Peyer's patch (tissue), 4 donors: ENCODE results near the gene FRMD8. TPM values are rescaled to one million over a fixed set of nuclear protein-coding genes. Genes with fewer than 3 reads are reported as not detected.

Source experiments
- DNase-seq, 3 donors: peaks; one replicate each; pipeline ENCODE4 v3.0.0-alpha.2; 2017 to 2019
- H3K27ac ChIP-seq, 4 donors: fragments of 200-600 bp; sonication (generic); one replicate each; pipeline ENCODE4 v1.5.1; 2016 to 2019
- H3K27me3 ChIP-seq, 2 donors: fragments of 200-600 bp; sonication (generic); one replicate each; pipeline ENCODE4 v1.5.1; 2019
- H3K36me3 ChIP-seq, 3 donors: fragments of 200-600 bp; sonication (generic); one replicate each; pipeline ENCODE4 v1.5.1; 2016 to 2019
- H3K4me1 ChIP-seq, 4 donors: fragments of 200-600 bp; sonication (generic); one replicate each; pipeline ENCODE4 v1.5.1; 2016 to 2019
- H3K4me3 ChIP-seq, 4 donors: fragments of 200-600 bp; sonication (generic); 1 replicate in 3 of 4; 2 replicates in 1 of 4; pipeline ENCODE4 v1.5.1; 2016 to 2019; ENCODE audit warnings: mild to moderate bottlenecking in 1 of 4
- H3K9me3 ChIP-seq, 4 donors: fragments of 200-600 bp; sonication (generic); one replicate each; pipeline ENCODE4 v1.5.1; 2016 to 2019; ENCODE audit warnings: mild to moderate bottlenecking in 1 of 4
- CTCF ChIP-seq, 6 experiments: fragments of 450-650 bp in 4 of 6; fragments of 200-600 bp in 2 of 6; sonication (generic) in 1 of 6; IDR thresholded peaks; one replicate each; pipeline ENCODE4 v1.5.1; 2017 to 2019; ENCODE audit warnings: antibody characterized with exemption in 6 of 6, mild to moderate bottlenecking in 3 of 6, moderate library complexity in 1 of 6
- POLR2A ChIP-seq, 2 donors: fragments of 450-650 bp; IDR thresholded peaks; one replicate each; pipeline ENCODE4 v1.5.1; 2017; ENCODE audit warnings: antibody characterized with exemption in 2 of 2, mild to moderate bottlenecking in 2 of 2, moderate library complexity in 2 of 2
- total RNA-seq, 4 donors: library from RNA; depleted of rRNA; stranded (reverse); fragments of >200 nt; gene quantifications; one replicate each; pipeline ENCODE4 v1.1.0, GENCODE V29; 2016

The FRMD8 gene
- total RNA-seq, 4 donors from 2014 or later = 51.2 to 115 (median 102) TPM

- H3K4me1 ChIP-seq = peaks cover 7 to 44% (median 35%) of the 10 kb centered on the region in 4 donors
- H3K4me3 ChIP-seq = peak overlapping the region; percentile 2 to 81 (median 64)
- H3K27ac ChIP-seq = peak overlapping the region; percentile 97 to 100 (median 98)
- H3K27me3 ChIP-seq = no peaks in the 10 kb centered on the region
- no peaks in the 10 kb centered on the region for H3K9me3 ChIP-seq
- DNase-seq = peak in 2 of 3 donors; percentile 47 to 48
- peaks cover 0 to 16% (median 0%) of the 10 kb centered on the region in 3 donors for H3K36me3 ChIP-seq
- TF ChIP-seq CTCF (IDR thresholded peaks at IDR 0.05) (no peak), POLR2A (IDR thresholded peaks at IDR 0.05) (no peak)
Observed at GRCh38 chr11:65420506-65420905, 34.1 kb downstream of the FRMD8 start.

GRCh38 chr11:65420979-65421793 lies 34.7 kb downstream of the FRMD8 start:
- peak; percentile 91 to 97 (median 92) for DNase-seq
- Histone ChIP-seq H3K27ac (peak overlapping the region; percentile 97 to 100 (median 98)), H3K27me3 (no peaks in the 10 kb centered on the region), H3K4me1 (peaks cover 7 to 38% (median 33%) of the 10 kb centered on the region in 4 donors), H3K36me3 (peaks cover 0 to 23% (median 0%) of the 10 kb centered on the region in 3 donors), H3K9me3 (no peaks in the 10 kb centered on the region), H3K4me3 (peak overlapping the region; percentile 61 to 91 (median 74))
- TF ChIP-seq CTCF (IDR thresholded peaks at IDR 0.05) (no peak), POLR2A (IDR thresholded peaks at IDR 0.05) (peak in 1 of 2 donors; percentile 83)

- DNase-seq = peak; percentile 91 to 99 (median 98)
- Histone ChIP-seq H3K27me3 (no peaks in the 10 kb centered on the region), H3K4me3 (peak overlapping the region; percentile 61 to 91 (median 74)), H3K27ac (peak overlapping the region; percentile 97 to 100 (median 98)), H3K36me3 (peaks cover 0 to 31% (median 0%) of the 10 kb centered on the region in 3 donors), H3K9me3 (no peaks in the 10 kb centered on the region), H3K4me1 (peaks cover 7 to 34% (median 29%) of the 10 kb centered on the region in 4 donors)
- TF ChIP-seq CTCF (IDR thresholded peaks at IDR 0.05) (no peak), POLR2A (IDR thresholded peaks at IDR 0.05) (peak in 1 of 2 donors; percentile 86)
Observed at GRCh38 chr11:65421794-65422632, 35.6 kb downstream of the FRMD8 start.

GRCh38 chr11:65422633-65423515 lies 36.4 kb downstream of the FRMD8 start, which contains the start of gene NEAT1:
NEAT1 (plus strand) TSS chr11:65422798.
- TF ChIP-seq CTCF (IDR thresholded peaks at IDR 0.05) (no peak), POLR2A (IDR thresholded peaks at IDR 0.05) (peak in 1 of 2 donors; percentile 100)
- Histone ChIP-seq H3K9me3 (no peaks in the 10 kb centered on the region), H3K4me3 (peak within 1 kb of the TSS; percentile 61 to 91 (median 74)), H3K27ac (peak within 1 kb of the TSS; percentile 97 to 100 (median 98)), H3K4me1 (peaks cover 2 to 31% (median 26%) of the 10 kb centered on the region in 4 donors), H3K27me3 (no peaks in the 10 kb centered on the region), H3K36me3 (peaks cover 0 to 33% (median 0%) of the 10 kb centered on the region in 3 donors)
- DNase-seq = peak; percentile 98 to 99 (median 98)
